HUES48 (cell line): ENCODE data around the gene CYSLTR1.
"Not testable (repeated sequence)": the region's sequence is repeated elsewhere in the genome, so short reads cannot be mapped to it uniquely, and the experiment has no call there.

Experiments used
- H3K27ac ChIP-seq: one replicate; pipeline ENCODE4 v1.7.0; 2013; ENCODE audit warnings: low read depth, low read length, inconsistent platforms
- H3K27me3 ChIP-seq: 2 replicates; pipeline ENCODE4 v1.6.1; 2013; ENCODE audit warnings: mild to moderate bottlenecking, low read length; ENCODE audit not compliant: control insufficient read depth, insufficient read depth
- H3K36me3 ChIP-seq: 2 replicates; pipeline ENCODE4 v1.6.1; 2013; ENCODE audit warnings: low read length; ENCODE audit not compliant: control insufficient read depth, insufficient read depth
- H3K4me1 ChIP-seq: 2 replicates; pipeline ENCODE4 v1.6.1; 2013; ENCODE audit warnings: mild to moderate bottlenecking, low read length; ENCODE audit not compliant: control insufficient read depth, insufficient read depth
- H3K4me3 ChIP-seq: 2 replicates; pipeline ENCODE4 v1.5.1; 2013; ENCODE audit warnings: mild to moderate bottlenecking, low read depth, low read length
- H3K9ac ChIP-seq: 2 replicates; pipeline ENCODE4 v1.6.1; 2013; ENCODE audit warnings: mild to moderate bottlenecking, low read depth, low read length, moderate library complexity
- H3K9me3 ChIP-seq: 2 replicates; pipeline ENCODE4 v1.6.1; 2013; ENCODE audit warnings: low read length; ENCODE audit not compliant: control insufficient read depth, insufficient read depth

The CYSLTR1 gene

DNA sequence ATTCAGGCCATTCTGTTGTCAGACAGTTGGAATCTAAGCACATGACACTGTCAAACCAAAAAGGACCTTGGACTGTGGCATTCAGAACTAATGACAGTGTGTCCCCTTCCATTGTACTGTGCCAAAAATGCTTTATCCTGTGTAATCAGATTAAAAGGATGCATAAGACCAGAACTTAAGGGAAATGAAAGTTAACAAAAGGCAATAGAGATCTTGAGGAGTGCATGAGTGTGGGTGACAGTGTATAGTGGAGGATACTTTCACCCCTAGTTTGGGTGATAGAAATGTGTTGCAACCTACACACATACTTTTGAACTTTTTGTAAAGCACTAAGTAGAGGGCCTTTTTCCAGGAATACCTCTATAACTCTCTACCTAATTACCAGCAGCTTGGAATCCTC is 4.5 kb downstream of the CYSLTR1 start:
- Histone ChIP-seq H3K4me3 (no peak overlapping the region), H3K27me3 (no peaks in the 10 kb centered on the region), H3K9me3 (peaks cover 25% of the 10 kb centered on the region), H3K4me1 (peaks cover 12% of the 10 kb centered on the region), H3K27ac (no peak overlapping the region), H3K9ac (no peak overlapping the region), H3K36me3 (no peaks in the 10 kb centered on the region)

DNA sequence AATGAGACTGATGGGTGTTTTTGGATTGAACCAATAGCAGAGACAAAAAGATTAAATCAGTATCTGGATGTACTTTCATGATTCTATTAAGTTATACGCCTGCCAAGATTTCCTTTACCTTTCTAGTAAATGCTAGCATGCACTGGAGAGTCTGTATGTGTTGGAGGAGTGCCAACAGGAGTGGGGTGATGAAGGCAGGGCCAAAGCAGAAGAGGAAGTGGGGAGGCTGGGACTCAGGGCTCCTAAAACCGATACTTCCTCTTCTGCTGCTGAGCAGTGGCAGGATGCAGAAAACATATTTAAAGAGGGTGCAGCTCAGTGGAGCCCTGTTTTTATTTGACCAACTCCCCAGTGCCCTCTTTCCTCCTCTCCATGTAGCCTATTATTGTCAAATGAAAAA is 5.6 kb downstream of the CYSLTR1 start:
- H3K27ac ChIP-seq = no peak overlapping the region
- no peak overlapping the region for H3K9ac ChIP-seq
- no peak overlapping the region for H3K4me3 ChIP-seq
- H3K36me3 ChIP-seq = no peaks in the 10 kb centered on the region
- no peaks in the 10 kb centered on the region for H3K27me3 ChIP-seq
- 0 out of 2 replicates have a peak, but pooled peaks cover 2% of the 10 kb centered on the region for H3K4me1 ChIP-seq
- H3K9me3 ChIP-seq = peaks cover 25% of the 10 kb centered on the region

DNA sequence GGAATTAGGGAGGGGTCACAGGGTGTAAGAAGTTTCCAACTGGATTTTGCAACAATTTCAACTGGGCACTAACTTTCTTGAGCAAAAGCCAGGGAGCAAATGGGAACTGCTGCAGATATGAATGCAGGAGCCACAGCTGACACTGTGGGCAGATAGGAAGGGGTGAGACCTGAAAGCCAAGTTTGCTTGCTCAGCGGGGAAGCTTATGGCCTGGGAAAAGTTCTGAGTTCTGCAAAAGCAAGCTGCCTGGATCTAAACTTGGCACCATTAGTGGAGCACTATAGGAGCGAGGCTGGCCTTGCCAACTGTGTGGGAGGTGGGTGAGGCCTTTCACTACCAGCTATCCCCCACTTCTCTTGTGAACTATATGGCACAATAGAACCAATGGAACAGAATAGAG is 11.1 kb downstream of the CYSLTR1 start:
- peaks cover 49% of the 10 kb centered on the region for H3K9me3 ChIP-seq
- H3K4me1 ChIP-seq = no peaks in the 10 kb centered on the region
- H3K27ac ChIP-seq = no peak overlapping the region
- no peak overlapping the region for H3K4me3 ChIP-seq
- no peak overlapping the region for H3K9ac ChIP-seq
- no peaks in the 10 kb centered on the region for H3K27me3 ChIP-seq
- no peaks in the 10 kb centered on the region for H3K36me3 ChIP-seq

DNA sequence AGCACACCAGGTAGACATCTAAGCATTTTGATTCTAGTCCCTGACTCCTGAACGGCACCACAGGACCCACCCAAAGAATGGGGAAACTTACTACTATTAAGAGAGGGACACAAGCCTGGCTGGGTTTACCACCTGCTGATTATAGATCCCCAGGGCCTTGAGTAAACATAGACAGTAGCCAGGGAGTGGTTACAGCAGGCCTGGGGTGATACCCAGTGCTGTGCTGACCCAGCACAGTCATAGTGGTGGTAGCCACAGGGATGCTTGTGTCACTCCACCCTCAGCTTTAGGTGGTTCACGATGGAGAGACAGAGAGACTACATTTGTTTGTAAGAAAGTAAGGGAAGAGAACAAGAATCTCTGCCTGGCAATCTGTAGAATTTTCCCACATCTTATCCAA is 11.7 kb downstream of the CYSLTR1 start:
- peaks cover 46% of the 10 kb centered on the region for H3K9me3 ChIP-seq
- H3K4me1 ChIP-seq = no peaks in the 10 kb centered on the region
- H3K9ac ChIP-seq = no peak overlapping the region
- no peaks in the 10 kb centered on the region for H3K27me3 ChIP-seq
- no peak overlapping the region for H3K27ac ChIP-seq
- H3K36me3 ChIP-seq = no peaks in the 10 kb centered on the region
- no peak overlapping the region for H3K4me3 ChIP-seq

DNA sequence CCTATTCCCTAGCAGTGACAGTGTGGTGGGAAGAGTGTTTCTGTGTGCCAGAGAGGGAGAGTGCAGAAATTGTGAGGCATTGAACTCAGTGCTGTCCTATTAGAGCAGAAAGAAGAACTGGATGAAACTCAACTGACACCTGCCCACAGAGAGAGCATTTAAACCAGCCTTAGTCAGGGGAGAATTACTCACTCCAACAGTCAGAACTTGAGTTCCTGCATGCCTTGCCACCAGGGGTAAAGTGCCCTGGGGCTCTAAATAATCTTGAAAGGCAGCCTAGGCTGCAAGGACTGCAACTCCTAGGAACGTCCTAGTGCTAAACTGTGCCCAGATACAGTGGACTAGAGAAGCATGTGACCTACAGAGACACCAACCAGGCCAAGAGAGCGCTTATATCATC is 12.8 kb downstream of the CYSLTR1 start:
- no peaks in the 10 kb centered on the region for H3K4me1 ChIP-seq
- no peaks in the 10 kb centered on the region for H3K27me3 ChIP-seq
- no peak overlapping the region for H3K27ac ChIP-seq
- peaks cover 56% of the 10 kb centered on the region for H3K9me3 ChIP-seq
- H3K9ac ChIP-seq = no peak overlapping the region
- no peak overlapping the region for H3K4me3 ChIP-seq
- H3K36me3 ChIP-seq = no peaks in the 10 kb centered on the region

DNA sequence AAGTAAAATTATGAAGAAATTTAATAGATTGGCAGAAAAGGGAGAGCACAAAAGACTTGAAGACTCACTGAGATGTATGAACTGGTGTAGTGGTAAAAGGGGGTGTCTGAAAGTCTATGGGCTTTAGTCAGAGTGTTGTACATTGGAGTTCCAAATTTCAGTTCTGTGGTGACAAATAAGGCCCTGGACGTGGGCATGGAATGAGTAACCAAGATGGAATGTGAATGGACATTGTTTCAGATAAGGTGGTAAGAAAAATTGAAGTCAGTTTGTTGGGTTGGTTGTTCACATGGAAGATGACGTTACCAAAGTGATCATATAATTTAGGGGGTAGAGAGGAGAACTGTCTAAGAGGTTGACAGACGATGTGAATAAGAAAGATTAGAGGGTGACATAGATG is 13.9 kb downstream of the CYSLTR1 start:
- H3K4me1 ChIP-seq = no peaks in the 10 kb centered on the region
- no peaks in the 10 kb centered on the region for H3K36me3 ChIP-seq
- no peak overlapping the region for H3K27ac ChIP-seq
- H3K4me3 ChIP-seq = no peak overlapping the region
- H3K9me3 ChIP-seq = peaks cover 62% of the 10 kb centered on the region
- H3K9ac ChIP-seq = no peak overlapping the region
- no peaks in the 10 kb centered on the region for H3K27me3 ChIP-seq

DNA sequence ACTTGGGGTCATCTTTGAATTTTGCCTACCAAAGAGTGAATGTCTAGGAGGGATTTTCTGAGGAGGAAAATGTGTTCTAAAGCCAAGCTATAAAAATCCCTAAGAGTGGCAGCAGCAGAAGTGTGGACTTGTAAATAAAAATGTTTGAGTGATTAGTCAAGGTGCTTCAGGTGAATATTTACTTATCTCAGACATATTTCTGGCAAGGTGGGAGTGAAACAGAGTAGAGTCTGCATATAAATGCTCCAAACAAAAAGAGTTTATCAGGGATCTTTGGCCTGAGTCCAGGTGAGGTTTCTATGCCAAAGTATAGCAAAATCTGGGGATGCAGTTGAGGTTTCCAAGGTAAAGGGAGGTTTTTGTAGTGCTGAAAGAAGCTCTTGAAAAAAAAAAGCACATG is 19.7 kb downstream of the CYSLTR1 start:
- Histone ChIP-seq H3K9me3 (peaks cover 49% of the 10 kb centered on the region), H3K27me3 (no peaks in the 10 kb centered on the region), H3K27ac (no peak overlapping the region), H3K4me1 (no peaks in the 10 kb centered on the region), H3K9ac (no peak overlapping the region), H3K36me3 (no peaks in the 10 kb centered on the region), H3K4me3 (no peak overlapping the region)

DNA sequence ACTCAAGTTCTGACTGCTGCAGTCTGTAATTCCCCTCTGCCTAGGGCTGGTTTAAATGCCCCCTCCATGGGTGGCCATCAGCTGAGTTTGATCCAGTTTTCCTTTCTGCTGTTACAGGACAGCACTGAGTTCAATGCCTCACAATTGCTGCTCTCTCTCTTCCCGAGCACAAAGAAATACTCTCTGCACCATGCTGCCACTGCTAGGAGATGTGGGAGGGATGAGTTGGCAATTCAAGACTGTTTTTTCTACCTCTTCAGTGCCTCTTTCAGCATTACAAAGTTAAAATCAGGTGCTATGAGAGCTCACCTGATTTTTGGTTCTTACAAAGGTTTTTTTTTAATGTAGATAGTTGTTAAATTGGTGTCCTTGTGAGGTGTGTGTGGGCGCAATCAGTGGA is 24.3 kb downstream of the CYSLTR1 start:
- no peaks in the 10 kb centered on the region for H3K4me1 ChIP-seq
- H3K27ac ChIP-seq = no peak overlapping the region
- no peaks in the 10 kb centered on the region for H3K27me3 ChIP-seq
- no peak overlapping the region for H3K4me3 ChIP-seq
- H3K9ac ChIP-seq = no peak overlapping the region
- H3K36me3 ChIP-seq = no peaks in the 10 kb centered on the region
- H3K9me3 ChIP-seq = peaks cover 60% of the 10 kb centered on the region

DNA sequence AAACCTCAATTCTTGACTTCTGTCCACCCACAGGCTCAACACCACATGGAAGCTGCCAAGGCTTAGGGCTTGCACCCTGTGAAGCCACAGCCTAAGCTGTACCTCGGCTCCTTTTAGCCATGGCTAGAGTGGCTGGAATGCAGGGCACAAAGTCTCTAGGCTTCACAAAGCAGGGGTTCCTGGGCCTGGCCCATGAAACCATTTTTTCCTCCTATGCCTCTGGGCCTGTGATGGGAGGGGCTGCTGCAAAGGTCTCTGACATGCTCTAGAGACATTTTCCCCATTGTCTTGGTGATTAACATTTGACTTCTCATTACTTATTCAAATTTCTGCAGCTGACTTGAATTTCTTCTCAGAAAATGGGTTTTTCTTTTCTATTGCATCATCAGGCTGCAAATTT is 26.5 kb downstream of the CYSLTR1 start:
- H3K36me3 ChIP-seq, H3K27ac ChIP-seq, H3K4me1 ChIP-seq, H3K4me3 ChIP-seq, H3K27me3 ChIP-seq, H3K9ac ChIP-seq: not testable (repeated sequence)
- peaks cover 57% of the 10 kb centered on the region for H3K9me3 ChIP-seq

DNA sequence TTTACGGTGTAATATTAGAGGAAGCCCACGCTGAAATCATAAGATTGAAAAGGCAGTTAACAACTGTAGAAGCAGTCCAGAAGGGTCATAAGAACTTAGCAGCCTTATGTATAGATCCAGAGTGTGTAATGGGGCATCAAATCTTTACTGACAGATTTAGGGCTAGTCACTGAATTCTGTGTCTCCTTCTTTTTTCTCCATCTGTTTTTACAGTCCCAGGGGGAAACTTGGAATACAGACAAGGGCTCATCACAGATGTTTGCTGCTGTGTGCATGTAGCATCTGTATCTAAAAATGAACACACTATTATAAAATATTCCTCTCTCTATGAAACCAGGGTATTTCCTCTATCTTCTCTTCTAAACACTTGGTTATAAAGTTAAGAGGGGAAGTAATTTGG is 43.9 kb downstream of the CYSLTR1 start:
- no peak overlapping the region for H3K9ac ChIP-seq
- H3K27me3 ChIP-seq = no peaks in the 10 kb centered on the region
- no peaks in the 10 kb centered on the region for H3K36me3 ChIP-seq
- H3K4me3 ChIP-seq = no peak overlapping the region
- no peaks in the 10 kb centered on the region for H3K4me1 ChIP-seq
- peaks cover 42% of the 10 kb centered on the region for H3K9me3 ChIP-seq
- no peak overlapping the region for H3K27ac ChIP-seq

DNA sequence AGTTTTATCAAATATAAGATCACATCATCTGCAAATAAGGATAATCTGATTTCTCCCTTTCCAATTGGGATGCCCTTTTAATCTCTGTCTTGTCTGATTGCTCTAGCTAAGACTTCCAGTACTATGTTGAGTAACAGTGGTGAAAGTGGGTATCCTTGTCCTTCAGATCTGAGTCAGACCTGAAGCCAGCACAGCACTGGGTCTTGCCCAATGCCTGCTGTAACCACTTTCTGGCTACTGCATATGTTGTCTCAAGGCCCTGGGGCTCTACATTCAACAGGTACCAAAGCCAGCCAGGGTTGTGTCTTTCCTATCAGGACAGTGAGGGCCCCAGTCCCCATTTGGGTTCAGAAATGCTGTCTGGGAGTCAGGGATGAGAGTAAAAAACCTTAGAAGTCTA is 90.3 kb downstream of the CYSLTR1 start:
- Histone ChIP-seq H3K4me1 (no peaks in the 10 kb centered on the region), H3K4me3 (no peak overlapping the region), H3K27me3 (no peaks in the 10 kb centered on the region), H3K9me3 (peaks cover 53% of the 10 kb centered on the region), H3K27ac (no peak overlapping the region), H3K9ac (no peak overlapping the region), H3K36me3 (no peaks in the 10 kb centered on the region)

DNA sequence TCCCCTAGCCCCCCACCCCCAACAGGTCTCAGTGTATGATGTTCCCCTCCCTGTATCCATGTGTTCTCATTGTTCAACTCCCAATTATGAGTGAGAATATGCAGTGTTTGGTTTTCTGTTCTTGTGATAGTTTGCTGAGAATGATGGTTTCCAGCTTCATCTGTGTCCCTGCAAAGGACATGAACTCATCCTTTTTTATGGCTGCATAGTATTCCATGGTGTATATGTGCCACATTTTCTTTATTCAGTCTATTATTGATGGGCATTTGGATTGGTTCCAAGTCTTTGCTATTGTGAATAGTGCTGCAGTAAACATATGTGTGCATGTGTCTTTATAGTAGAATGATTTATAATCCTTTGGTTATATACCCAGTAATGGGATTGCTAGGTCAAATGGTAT is 101.4 kb downstream of the CYSLTR1 start:
- not testable (repeated sequence) for H3K4me3 ChIP-seq, H3K27me3 ChIP-seq

More for the DNA sequence above, 101.4 kb downstream of the CYSLTR1 start:
- H3K36me3 ChIP-seq, H3K4me1 ChIP-seq, H3K27ac ChIP-seq, H3K9ac ChIP-seq: not testable (repeated sequence)
- H3K9me3 ChIP-seq = peaks cover 35% of the 10 kb centered on the region
